Measurements from ENCODE around the gene EFTUD2.

DNA sequence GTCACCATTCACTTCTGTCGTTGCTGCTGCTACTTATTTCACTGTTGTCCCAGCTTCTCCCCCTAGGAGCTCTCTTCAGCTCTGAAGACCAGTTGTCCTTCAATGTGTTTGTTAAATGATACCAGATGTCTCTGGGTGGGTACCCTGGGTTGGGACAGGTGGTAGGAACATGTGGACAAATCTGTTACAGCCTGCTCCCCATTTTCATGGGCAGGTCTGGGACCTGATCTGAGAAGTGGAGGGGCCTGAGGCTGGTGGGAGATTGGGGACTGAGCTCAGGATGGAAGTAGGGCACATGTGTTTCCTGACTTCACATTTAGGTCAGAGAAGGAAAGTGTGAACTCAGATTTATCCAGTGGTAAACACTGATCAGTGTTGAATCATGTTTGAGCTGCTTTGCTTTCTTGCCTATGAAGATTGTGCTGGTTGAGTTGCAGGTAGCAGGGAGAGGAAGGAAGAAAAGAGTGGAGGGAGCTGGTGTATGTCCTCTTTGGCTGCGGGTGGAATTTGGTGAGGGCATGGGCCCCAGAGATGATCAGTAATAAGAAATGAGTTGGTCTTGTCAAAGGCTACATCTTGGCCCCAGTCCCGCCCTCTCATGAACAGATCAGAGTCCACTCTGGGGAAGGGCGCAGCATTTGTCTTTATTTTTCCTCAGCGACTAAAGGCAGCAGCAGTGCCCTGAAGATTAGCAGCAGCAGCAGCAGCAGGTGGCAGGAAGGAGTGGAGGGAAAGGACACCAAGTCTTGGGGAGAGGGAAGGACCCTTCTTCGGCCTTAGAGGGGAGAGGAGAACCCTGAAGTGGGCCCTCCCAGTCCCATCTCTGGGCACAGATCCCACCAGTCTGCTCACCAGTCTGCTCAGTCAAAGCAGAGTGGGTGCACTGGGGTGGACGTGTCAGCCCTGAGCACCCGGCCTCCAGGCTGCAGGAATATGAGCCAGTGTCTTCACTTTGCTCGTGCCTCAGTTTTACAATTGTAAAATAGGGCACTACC, 6.1 kb upstream of the EFTUD2 start:
- TF ChIP-seq, protein P1, sequence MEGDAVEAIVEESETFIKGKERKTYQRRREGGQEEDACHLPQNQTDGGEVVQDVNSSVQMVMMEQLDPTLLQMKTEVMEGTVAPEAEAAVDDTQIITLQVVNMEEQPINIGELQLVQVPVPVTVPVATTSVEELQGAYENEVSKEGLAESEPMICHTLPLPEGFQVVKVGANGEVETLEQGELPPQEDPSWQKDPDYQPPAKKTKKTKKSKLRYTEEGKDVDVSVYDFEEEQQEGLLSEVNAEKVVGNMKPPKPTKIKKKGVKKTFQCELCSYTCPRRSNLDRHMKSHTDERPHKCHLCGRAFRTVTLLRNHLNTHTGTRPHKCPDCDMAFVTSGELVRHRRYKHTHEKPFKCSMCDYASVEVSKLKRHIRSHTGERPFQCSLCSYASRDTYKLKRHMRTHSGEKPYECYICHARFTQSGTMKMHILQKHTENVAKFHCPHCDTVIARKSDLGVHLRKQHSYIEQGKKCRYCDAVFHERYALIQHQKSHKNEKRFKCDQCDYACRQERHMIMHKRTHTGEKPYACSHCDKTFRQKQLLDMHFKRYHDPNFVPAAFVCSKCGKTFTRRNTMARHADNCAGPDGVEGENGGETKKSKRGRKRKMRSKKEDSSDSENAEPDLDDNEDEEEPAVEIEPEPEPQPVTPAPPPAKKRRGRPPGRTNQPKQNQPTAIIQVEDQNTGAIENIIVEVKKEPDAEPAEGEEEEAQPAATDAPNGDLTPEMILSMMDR (conservative IDR thresholded peaks at IDR 0.05; ENCODE audit: low read depth, low read length): no peak
- TF ChIP-seq POLR2A (IDR thresholded peaks at IDR 0.05; ENCODE audit: low read depth, low read length) (no peak), RAD21 (IDR thresholded peaks at IDR 0.05; ENCODE audit: low read length) (no peak), BHLHE40 (IDR thresholded peaks at IDR 0.05; ENCODE audit: low read depth, low read length) (no peak)

All from IMR-90 (cell line).